NCI-H146 treated with DMSO at 0.1 percent for 48 hours (cell line): ENCODE data around the gene CLRN2.

Source experiments
- DNase-seq: peaks from one replicate; lab custom pipeline; 2025; ENCODE audit not compliant: unreplicated experiment; lab: John Stamatoyannopoulos, UW

CLRN2 gene, protein sequence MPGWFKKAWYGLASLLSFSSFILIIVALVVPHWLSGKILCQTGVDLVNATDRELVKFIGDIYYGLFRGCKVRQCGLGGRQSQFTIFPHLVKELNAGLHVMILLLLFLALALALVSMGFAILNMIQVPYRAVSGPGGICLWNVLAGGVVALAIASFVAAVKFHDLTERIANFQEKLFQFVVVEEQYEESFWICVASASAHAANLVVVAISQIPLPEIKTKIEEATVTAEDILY

DNA sequence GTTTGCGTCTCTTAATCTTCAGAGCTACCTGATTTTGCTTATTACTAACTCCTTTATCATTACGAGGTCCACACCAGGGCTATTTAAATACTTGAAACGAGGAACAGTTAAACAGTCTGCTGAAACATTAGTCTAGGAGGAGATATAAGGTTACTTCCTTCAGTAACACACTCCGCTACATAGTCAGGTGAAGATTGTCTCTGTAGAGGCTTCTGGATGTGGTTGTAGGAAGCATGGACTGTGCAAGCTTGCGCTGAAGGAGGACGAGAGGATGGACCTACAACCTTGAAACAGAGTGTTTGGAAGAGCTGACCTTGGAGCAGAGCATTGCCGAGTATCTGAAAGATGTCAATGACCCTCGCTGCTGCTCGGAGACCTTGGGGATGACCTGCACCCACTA is at the start of gene CLRN2:
CLRN2 (plus strand) TSS at position 301 of the 400 bp plus-strand sequence. CDS start 102 bp downstream, outside the sequence.
- DNase-seq: no peak

DNA sequence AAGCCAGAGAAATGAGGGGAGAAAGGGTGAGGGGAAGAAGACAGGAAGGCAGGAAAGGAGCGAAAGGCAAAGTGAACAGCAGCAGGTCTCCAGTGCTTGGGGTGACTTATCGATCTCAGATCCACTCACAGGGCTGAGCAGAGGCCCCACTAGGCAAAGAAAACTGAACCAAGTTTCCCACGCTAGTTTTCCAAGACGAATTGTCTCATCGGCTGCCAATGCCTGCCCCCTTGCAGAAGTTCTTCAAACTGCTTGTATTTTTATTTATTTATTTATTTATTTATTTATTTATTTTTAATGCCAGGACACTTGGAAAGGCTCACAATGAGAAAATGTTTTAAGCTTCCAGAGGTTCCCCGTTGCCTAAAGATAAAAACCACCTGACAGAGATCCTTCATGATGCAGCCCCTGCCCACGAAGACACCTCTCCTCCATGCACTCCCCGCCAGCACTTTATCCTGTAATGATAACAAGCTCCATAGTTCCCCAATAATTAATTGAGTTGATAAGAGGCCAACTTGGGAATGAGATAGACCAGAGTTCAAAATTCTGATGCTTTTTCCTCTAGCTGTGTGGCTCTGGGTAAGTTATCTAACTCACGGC is 46.2 kb upstream of the CLRN2 start:
- DNase-seq: no peak

DNA sequence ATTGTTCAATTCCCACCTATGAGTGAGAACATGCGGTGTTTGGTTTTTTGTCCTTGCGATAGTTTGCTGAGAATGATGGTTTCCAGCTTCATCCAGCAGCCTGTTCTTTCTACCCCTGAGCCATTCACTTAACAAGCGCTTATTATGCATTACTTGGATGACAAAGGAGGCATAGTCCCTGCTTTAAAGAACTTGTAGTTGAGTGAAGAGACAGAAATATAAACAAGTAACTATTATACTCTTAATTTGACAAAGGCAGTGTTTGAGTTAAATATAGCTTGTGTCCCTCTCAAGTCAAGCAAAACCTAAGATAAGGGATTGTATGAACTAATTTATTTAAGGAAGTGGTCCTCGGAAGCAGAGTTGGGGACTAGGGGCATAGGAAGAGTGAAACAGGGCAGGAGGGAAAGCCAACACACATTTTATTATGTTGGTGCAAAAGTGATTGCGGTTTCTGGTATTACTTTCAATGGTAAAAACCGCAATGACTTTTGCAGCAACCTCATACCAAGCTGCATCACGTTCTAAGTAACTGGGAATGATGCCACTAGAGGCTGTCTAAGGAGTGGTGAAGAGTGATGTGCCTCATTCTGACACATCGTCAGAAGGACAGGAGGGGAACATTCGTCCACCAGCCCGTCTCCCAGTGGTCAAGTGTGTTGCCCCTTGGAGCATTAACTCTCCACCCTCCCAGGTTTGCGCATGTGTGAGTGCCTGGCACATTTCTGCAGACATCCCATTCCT is 44.9 kb upstream of the CLRN2 start:
- DNase-seq: no peak

DNA sequence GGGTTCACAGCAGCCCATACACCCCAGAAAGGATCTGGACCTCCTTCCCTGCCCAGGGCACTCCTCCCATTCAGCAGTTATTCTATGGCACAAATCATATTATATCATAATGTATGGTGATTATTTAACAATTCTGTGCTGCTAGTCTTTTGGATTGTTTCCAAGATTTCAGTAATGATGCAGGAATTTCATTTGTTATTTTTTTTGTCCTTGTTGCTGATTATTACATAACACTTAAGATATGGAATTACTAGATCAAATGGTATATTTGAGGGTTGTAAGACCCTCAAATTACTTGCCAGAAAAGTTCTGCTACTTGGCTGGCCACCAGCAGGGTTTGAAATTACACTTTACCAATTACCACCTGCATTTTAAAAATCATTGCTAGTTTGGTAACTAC is 39.5 kb upstream of the CLRN2 start:
- no peak for DNase-seq

DNA sequence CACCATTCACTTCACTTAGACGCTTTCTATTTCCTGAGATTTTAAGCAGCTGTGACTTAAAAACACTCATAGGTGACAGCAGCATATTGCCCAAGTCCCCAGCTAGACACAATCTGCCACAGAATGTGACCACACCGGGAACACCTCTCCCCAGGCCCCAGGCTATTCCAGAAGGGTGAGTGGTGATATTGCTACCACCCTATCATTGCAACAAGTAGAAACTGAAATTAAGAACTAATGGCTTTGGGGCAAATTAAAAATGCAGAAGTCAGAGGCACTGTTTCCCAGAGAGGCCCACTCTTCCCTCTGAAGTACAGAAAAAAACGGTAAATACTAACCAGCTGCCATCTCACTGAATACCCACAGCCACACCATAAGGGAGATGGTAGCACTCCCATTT is 38.1 kb upstream of the CLRN2 start:
- no peak for DNase-seq

DNA sequence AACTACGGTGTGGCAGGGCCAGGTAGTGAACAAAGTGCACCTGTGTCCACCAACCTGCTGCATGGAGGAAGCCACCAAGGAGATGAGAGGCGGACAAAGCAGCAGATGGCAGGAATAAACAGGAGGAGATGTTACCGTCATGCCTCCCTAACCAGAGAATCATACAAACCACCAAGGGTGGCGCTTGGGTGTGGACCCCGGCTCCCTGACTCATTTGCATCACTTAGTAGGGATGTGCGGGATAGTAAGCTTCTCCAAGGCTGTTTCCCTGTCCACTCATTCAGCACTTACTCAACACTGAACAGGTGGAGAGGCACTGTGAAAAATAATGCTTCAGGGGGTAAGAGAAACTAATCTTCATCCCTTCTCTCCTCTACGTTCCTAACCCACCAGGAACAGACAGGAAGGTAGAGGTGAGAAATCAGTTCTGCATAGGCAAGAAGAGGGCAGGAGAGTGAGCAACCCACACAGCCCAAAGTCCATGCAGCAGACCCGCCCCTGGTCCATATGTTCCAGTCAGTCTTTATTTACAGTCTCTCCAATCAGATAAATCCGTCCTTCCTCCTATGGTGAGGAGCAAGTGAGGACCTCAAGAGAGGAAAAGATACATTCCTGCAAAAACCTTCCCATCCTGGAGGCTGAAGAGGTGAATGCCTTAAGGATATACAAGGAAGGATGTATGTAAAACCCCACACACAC is 37.0 kb upstream of the CLRN2 start:
- DNase-seq: no peak

DNA sequence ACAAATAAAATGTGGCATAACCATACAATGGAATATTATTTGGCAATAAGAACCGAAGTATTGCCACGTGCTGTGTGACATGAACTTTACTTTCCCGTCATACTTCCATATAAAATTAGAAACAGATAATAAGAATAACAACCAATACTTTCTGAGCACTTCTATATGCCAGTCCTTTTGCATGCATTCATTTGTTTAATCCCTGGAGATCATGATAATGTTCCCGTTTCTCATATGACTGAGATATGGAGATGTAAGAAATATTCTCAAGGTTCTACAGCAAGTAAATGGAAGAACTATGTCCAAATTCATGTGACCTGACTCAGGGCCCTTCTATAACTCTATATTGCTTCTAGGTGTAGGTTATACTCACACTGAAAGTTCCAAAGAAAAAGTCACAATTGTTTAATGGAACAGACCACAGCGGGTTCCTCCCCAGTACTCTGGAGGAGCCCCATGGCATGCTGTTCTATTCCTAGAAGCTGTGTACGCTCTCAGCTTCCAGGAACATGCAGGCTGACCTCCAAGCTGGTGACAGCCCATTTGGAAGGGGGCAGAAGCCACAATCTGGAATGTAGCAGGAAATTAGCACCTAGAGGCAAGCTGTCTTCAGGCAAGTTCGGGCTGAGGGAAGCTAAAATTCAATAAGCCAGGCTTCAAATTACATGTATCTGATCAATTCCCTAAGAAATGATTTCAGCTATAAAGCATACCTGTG is 34.6 kb upstream of the CLRN2 start:
- no peak for DNase-seq

DNA sequence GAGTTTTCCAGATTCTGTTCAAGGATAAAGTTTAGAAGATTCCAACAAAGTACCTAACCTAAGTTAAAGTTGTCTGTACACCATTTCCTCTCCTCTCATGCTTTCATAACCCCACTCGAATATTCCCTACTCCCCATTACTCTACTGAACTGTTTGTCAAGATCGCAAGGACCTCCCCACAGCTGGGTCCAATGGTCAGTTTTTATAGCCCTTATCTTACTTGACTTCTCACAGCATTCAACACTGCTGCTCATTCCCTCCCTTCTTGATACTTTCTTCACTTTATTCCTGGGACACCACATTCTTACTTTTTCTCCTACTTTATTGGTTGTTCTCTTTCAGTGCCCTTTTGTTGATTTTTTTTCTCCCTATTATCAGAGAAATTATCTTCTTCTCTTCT is 34.0 kb upstream of the CLRN2 start:
- no peak for DNase-seq

DNA sequence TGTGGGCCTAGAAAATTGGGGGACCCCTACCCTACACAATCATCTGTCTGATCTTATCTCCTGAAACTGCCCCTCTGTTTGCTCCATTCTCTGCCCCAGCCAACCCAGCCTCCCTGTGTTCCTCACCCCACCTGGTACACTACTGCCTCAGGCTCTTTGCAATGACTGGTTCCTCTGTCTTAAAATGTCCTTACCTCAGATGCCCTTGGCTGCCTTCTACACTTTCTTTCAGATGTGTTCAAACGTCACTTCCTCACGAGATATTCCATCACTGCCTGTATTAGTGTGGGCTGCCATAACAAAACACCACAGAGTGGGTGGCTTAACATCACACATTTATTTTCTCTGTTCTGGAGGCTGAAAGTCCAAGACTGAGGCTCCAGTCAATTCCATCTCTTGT is 32.2 kb upstream of the CLRN2 start:
- DNase-seq: no peak

DNA sequence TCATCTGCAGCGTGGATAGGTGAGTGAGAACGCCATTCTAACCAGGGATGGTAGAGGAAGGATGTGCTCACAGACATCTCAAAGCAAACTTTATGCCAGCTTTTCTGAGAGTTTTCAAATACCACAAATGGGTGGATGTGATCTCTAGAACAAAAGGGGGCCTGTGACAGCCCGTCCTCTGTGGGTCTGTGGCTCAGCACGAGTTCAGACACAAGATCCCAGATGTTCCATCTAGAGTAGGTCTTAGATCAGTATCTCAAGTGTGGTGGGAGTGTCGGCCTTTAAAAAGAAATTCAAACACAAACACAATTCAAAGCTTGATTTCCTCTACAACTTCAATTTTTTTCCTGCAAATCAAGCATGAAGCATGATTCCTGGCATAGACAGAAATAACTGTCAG is 25.8 kb upstream of the CLRN2 start:
- no peak for DNase-seq

DNA sequence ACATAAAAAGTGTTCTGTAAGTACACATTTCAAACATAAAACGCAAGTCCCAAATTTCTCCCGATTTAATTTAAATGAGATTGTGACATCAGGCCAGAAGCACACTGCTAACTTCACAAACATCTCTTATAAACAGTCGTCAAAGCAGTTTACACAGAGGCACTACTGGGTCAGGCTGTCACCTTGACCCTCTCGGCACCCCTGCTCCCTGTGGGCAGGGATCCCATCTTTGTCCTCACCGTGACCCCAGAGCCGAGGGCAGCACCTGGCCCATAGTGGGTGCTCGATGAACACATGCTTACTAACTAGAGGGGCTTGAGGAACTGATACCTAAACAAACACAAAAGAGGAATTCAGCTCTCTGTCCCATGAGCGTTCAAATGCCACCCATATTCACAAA is 25.2 kb upstream of the CLRN2 start:
- DNase-seq: no peak

DNA sequence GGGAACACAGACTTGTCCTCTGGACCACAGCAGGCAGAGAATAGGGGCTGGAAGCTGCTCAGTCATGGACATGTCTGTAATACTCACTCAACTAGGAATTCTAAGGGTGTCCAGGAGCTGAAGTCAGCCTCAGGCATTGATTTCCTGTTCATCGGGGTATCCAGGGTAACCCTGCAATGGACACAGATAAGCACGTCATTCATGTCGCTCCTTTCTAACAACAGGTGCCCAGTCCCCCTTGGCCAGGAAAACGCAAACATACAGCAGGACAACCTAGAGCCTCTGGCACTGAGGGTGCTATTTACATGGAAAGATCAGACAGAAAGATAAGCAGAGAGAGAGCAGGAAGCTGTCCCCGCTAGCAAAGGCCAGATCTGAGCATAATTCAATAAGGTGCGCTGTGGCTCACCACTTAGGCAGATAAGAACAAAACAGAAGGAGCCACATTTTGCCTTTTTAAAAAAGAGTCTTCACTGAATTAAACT is 24.3 kb upstream of the CLRN2 start:
- DNase-seq: peak; percentile 94

DNA sequence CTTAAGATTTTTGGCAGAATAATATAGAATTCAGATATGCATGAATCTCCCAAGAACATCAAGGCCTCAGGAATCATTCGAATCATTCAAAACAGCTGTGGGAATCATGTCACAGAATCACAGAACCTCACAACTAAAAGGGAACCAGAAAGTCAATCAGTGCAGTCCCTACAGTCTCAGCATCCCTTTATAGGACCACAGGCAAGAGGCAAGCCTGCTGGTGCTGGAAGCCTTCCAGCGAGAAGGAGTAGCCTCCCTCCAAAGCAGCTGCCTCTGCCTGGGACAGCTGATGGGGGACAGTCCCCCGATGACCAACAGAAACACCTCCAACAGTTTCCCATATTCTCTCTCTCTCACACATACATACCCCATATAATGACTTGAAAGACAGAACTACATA is 23.8 kb upstream of the CLRN2 start:
- no peak for DNase-seq

DNA sequence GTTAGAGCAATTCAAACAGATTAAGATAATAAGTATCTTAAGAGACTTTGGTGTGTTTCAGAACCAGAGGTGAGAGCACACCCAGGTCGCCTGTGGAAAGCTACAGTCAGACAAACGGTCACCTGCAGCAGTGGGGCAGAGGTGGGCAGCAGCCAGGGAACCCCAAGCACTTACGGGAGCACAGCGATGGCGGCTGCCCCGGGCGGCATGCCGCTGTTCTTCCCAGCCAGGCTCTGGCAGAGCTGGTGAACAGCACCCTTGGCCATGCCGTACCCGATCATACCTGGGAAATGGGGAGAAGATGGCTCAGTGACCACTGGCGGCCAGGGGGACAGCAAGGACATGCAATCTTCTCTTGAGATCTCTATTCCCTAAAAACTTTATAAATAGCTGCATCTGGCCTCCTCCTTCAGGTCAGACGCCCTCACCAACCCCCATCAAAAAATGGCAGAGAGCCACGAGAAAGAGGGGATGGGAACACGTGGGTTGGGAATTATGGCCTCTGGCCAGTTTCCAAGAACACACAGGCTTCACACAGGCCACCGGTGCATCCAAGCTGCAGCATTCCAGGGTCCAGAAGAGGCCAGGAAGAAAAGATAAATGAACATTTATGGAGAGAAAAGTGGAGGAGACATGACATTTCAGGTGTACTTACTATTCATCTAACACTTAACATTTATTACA is 22.8 kb upstream of the CLRN2 start:
- no peak for DNase-seq

DNA sequence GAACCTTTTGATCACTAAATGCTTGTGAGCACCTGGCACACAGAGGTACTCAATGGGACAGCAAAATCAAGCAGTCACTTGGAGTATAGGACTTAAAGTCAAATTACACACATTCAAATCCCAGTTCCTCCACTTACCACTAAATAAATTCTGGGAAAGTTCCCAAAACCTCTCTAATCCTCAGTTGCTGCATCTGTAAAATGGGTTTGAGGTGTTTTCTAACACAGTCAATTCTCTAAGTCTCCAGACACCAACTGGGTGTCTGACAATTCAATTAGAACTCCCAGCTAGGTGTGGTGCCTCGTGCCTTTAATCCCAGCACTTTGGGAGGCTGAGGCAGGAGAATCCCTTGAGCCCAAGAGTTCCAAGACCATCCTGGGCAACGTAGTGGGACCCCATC is 22.1 kb upstream of the CLRN2 start:
- no peak for DNase-seq

DNA sequence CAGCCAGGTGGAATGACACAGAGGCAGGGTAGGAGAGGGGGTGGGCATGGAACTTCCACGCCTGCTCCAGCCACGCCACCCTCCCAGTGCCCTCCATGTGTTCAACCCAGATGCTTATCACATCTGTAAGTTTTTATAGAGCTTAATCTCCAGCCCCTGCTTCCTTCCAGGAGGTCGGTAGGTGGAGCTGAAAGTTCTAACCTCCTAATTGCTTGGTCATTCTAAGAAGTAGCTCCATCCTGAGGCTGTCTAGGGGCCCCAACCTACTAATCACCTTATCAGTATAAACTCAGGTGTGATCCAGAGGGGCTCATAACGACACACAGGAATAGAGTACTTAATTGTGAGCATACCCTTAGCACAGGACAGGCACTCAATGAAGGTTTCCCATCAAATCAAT is 21.3 kb upstream of the CLRN2 start:
- no peak for DNase-seq

DNA sequence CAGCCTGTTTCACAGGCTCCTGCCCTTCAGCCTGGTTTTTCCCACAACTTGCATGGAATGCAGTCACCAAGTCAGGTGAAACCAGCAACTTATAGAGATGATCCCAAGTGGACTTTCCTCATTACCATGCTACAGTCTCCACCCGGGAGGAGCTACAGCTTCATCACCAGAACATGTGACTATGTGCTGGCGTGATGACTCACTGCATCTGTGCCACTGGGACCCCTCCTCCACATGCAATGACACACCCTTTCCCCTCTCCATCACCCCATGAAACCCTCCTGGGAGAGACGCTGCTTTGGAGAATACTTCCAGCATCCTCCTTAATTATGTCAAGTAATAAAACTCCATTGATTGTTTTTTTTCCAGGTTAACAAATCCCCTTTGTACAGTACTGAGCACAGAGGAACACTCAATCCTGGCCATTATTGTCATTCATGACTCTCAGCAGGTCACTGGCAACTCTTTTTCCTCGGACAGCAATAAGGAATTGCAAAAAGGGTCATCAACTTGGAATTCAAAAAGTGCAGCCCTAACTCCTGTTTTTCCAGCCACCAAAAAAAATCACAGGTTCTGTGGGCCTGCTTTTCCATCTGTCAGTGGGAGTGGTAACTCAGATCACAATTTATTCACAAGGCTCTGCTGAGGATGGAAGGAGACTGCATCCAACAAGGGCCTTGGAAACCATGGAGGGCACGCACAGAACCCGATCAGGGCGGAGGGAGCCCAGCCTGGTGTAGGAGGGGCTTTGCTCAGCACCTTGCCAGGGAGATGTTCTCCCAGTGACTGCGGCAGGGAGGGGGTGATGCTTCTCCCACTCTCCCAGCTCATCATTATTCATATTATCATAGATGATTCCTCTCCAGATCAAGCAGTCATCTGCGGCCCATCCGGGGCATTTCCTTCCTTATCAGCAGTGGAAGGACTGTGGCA is 20.4 kb upstream of the CLRN2 start:
- no peak for DNase-seq

DNA sequence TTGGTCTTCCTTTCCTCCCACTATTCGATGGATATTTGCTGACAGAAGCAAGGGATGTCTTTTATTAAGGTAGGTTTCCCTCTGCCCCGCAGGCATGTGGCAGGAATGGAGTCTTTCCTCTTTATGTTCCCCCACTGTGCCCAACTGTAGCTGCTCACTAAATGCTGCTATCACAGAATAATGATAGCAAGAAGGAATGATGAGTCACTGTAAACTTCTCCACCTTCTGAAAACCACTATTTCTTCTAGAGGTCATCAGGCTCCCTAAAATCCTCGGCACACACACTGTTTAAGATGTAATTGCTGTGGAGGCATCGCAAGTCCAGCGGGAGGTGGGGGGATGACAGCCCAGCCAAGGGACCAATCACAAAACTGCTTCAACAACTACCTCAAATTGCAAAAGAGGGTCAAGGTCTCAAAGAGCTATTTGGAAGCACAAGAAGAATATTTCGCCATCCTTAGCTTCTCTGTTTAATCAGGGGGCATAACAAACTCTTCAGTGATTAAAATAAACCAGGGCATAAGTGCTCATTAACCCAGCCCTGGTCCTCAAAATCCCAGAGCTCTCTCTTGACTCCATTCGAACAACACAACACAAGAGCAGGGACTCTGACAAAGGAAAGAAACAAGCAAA is 17.0 kb upstream of the CLRN2 start:
- no peak for DNase-seq

DNA sequence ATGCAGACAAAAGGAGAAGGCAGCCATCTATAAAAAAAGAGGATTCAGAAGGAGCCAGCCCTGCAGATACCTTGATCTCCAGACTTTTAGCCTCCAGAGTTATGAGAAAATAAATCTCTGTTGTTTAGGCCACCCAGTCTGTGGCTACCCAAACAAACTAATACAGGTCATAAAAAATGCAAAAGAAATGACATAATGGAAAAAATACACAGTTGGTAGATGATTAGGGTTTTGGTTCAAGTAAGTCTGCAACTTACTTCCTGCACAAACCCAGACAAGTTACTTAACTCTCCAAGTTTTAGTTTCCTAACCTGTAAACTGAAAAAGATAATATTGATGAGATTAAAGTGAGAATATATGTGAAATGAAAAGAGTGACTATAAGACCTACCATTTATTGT is 14.4 kb upstream of the CLRN2 start:
- DNase-seq: no peak
